Stomach (tissue), 4 donors: Measurements from ENCODE around the gene CTTNBP2.

Experiments used
- POLR2A ChIP-seq, 4 donors: fragments of 450-650 bp; IDR thresholded peaks; one replicate each; pipeline ENCODE4 v1.6.1; 2016; ENCODE audit warnings: antibody characterized with exemption in 4 of 4, control low read depth in 2 of 4, mild to moderate bottlenecking in 1 of 4, moderate library complexity in 1 of 4
- POLR2AphosphoS5 ChIP-seq, 3 donors: sonication (generic); formaldehyde crosslinking; IDR thresholded peaks; one replicate each; pipeline ENCODE4 v1.6.1; 2016; ENCODE audit warnings: antibody characterized with exemption in 3 of 3

DNA sequence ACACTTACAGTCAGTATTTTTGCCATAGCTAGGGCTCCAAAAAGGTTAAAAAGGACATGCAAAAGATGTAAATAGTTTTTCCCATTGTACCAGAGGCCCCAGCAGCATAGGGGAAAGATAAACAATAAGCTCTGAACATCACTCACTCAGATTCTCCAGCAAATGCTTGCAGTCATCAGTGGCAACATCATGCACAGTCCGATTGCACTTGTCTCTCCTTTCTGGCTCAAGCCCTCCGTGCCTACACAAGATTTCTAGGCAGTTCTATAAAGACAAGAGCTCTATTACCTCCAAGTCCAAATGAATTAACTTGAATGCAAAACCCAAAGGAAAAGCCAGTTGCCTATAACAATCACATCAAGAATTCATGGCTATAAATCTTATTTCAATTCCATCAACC lies 106.3 kb downstream of the CTTNBP2 start:
- no peak for TF ChIP-seq POLR2AphosphoS5 (IDR thresholded peaks at IDR 0.05)
- TF ChIP-seq POLR2A (IDR thresholded peaks at IDR 0.05): no peak
